Skeletal muscle satellite cell (primary cell): ENCODE results near the gene MAIP1.

Source experiments
- H3K27me3 ChIP-seq: 2 replicates; pipeline ENCODE4 v1.7.0; 2013; ENCODE audit warnings: low read length; ENCODE audit not compliant: control insufficient read depth, insufficient read depth
- H3K36me3 ChIP-seq: 2 replicates; pipeline ENCODE4 v1.7.0; 2013; ENCODE audit warnings: mild to moderate bottlenecking, control low read depth, low read length; ENCODE audit not compliant: insufficient read depth
- H3K4me1 ChIP-seq: 2 replicates; pipeline ENCODE4 v1.7.0; 2013; ENCODE audit warnings: low read length; ENCODE audit not compliant: control insufficient read depth, insufficient read depth
- H3K4me2 ChIP-seq: 2 replicates; pipeline ENCODE4 v1.7.0; 2013; ENCODE audit warnings: mild to moderate bottlenecking, low read length
- H3K4me3 ChIP-seq: 2 replicates; pipeline ENCODE4 v1.7.0; 2013; ENCODE audit warnings: low read length
- H3K9ac ChIP-seq: 2 replicates; pipeline ENCODE4 v1.7.0; 2013; ENCODE audit warnings: mild to moderate bottlenecking, low read depth, low read length, moderate library complexity
- H3K9me3 ChIP-seq: replicated peaks from 2 replicates; pipeline ENCODE4 v1.7.0; 2013; ENCODE audit warnings: mild to moderate bottlenecking, control low read depth, low read length

MAIP1 gene

GRCh38 chr2:199926806-199927205 is 28.6 kb upstream of the MAIP1 start:
- no peak overlapping the region for H3K9ac ChIP-seq
- no peak overlapping the region for H3K4me2 ChIP-seq
- H3K36me3 ChIP-seq: peaks cover 16% of the 10 kb centered on the region
- no peak overlapping the region for H3K4me3 ChIP-seq
- H3K4me1 ChIP-seq: peaks cover 12% of the 10 kb centered on the region
- no peaks in the 10 kb centered on the region for H3K9me3 ChIP-seq
- no peaks in the 10 kb centered on the region for H3K27me3 ChIP-seq

- H3K9me3 ChIP-seq: no peaks in the 10 kb centered on the region
These were observed 27.2 kb upstream of the MAIP1 start for GRCh38 chr2:199928226-199928625.

GRCh38 chr2:199928626-199929025 is 26.8 kb upstream of the MAIP1 start:
- no peak overlapping the region for H3K4me2 ChIP-seq
- peaks cover 12% of the 10 kb centered on the region for H3K4me1 ChIP-seq
- peaks cover 30% of the 10 kb centered on the region for H3K36me3 ChIP-seq
- no peaks in the 10 kb centered on the region for H3K27me3 ChIP-seq
- no peak overlapping the region for H3K9ac ChIP-seq
- H3K9me3 ChIP-seq: no peaks in the 10 kb centered on the region
- no peak overlapping the region for H3K4me3 ChIP-seq

More at GRCh38 chr2:199928226-199928625, 27.2 kb upstream of the MAIP1 start:
- peaks cover 12% of the 10 kb centered on the region for H3K4me1 ChIP-seq
- H3K9ac ChIP-seq: no peak overlapping the region
- H3K27me3 ChIP-seq: no peaks in the 10 kb centered on the region
- H3K4me3 ChIP-seq: no peak overlapping the region
- peaks cover 30% of the 10 kb centered on the region for H3K36me3 ChIP-seq
- no peak overlapping the region for H3K4me2 ChIP-seq

GRCh38 chr2:199929262-199929661 is 26.1 kb upstream of the MAIP1 start:
- H3K4me1 ChIP-seq: peaks cover 12% of the 10 kb centered on the region
- peaks cover 30% of the 10 kb centered on the region for H3K36me3 ChIP-seq
- H3K9ac ChIP-seq: no peak overlapping the region

GRCh38 chr2:199932312-199932855 is 23.0 kb upstream of the MAIP1 start:
- H3K9me3 ChIP-seq: no peaks in the 10 kb centered on the region
- H3K36me3 ChIP-seq: peaks cover 25% of the 10 kb centered on the region
- H3K4me3 ChIP-seq: no peak overlapping the region
- H3K27me3 ChIP-seq: no peaks in the 10 kb centered on the region
- no peak overlapping the region for H3K4me2 ChIP-seq
- no peaks in the 10 kb centered on the region for H3K4me1 ChIP-seq
- H3K9ac ChIP-seq: no peak overlapping the region

More at GRCh38 chr2:199929262-199929661, 26.1 kb upstream of the MAIP1 start:
- Histone ChIP-seq H3K4me3 (no peak overlapping the region), H3K27me3 (no peaks in the 10 kb centered on the region), H3K4me2 (no peak overlapping the region), H3K9me3 (no peaks in the 10 kb centered on the region)

GRCh38 chr2:199933466-199933865 is 21.9 kb upstream of the MAIP1 start:
- Histone ChIP-seq H3K4me2 (no peak overlapping the region), H3K36me3 (peaks cover 31% of the 10 kb centered on the region), H3K27me3 (no peaks in the 10 kb centered on the region), H3K4me1 (no peaks in the 10 kb centered on the region), H3K9ac (no peak overlapping the region), H3K9me3 (no peaks in the 10 kb centered on the region), H3K4me3 (no peak overlapping the region)

- H3K9me3 ChIP-seq: no peaks in the 10 kb centered on the region
- peaks cover 37% of the 10 kb centered on the region for H3K36me3 ChIP-seq
These were observed 18.8 kb upstream of the MAIP1 start for GRCh38 chr2:199936554-199936953.

GRCh38 chr2:199940373-199940772 is 15.0 kb upstream of the MAIP1 start:
- Histone ChIP-seq H3K4me2 (no peak overlapping the region), H3K36me3 (peaks cover 46% of the 10 kb centered on the region), H3K9me3 (no peaks in the 10 kb centered on the region), H3K27me3 (no peaks in the 10 kb centered on the region), H3K4me3 (no peak overlapping the region), H3K4me1 (no peaks in the 10 kb centered on the region), H3K9ac (no peak overlapping the region)

More at GRCh38 chr2:199936554-199936953, 18.8 kb upstream of the MAIP1 start:
- no peak overlapping the region for H3K9ac ChIP-seq
- no peaks in the 10 kb centered on the region for H3K27me3 ChIP-seq
- H3K4me1 ChIP-seq: no peaks in the 10 kb centered on the region
- H3K4me3 ChIP-seq: no peak overlapping the region
- H3K4me2 ChIP-seq: no peak overlapping the region

GRCh38 chr2:199943373-199943772 is 12.0 kb upstream of the MAIP1 start:
- H3K4me3 ChIP-seq: no peak overlapping the region
- peaks cover 51% of the 10 kb centered on the region for H3K36me3 ChIP-seq
- H3K27me3 ChIP-seq: no peaks in the 10 kb centered on the region
- no peak overlapping the region for H3K4me2 ChIP-seq
- no peak overlapping the region for H3K9ac ChIP-seq
- no peaks in the 10 kb centered on the region for H3K9me3 ChIP-seq
- H3K4me1 ChIP-seq: peaks cover 6% of the 10 kb centered on the region

- Histone ChIP-seq H3K9me3 (no peaks in the 10 kb centered on the region), H3K36me3 (peaks cover 50% of the 10 kb centered on the region), H3K4me2 (no peak overlapping the region), H3K27me3 (no peaks in the 10 kb centered on the region), H3K4me3 (no peak overlapping the region), H3K4me1 (peaks cover 6% of the 10 kb centered on the region), H3K9ac (no peak overlapping the region)
These were observed 9.2 kb upstream of the MAIP1 start for GRCh38 chr2:199946196-199946595.

GRCh38 chr2:199946836-199947235 is 8.5 kb upstream of the MAIP1 start:
- H3K9ac ChIP-seq: no peak overlapping the region
- no peak overlapping the region for H3K4me2 ChIP-seq
- peaks cover 6% of the 10 kb centered on the region for H3K4me1 ChIP-seq
- no peak overlapping the region for H3K4me3 ChIP-seq
- H3K9me3 ChIP-seq: no peaks in the 10 kb centered on the region
- peaks cover 46% of the 10 kb centered on the region for H3K36me3 ChIP-seq
- H3K27me3 ChIP-seq: no peaks in the 10 kb centered on the region

- Histone ChIP-seq H3K36me3 (peaks cover 23% of the 10 kb centered on the region), H3K9ac (no peak overlapping the region), H3K27me3 (no peaks in the 10 kb centered on the region), H3K4me3 (no peak overlapping the region), H3K4me1 (peaks cover 13% of the 10 kb centered on the region), H3K4me2 (no peak overlapping the region), H3K9me3 (no peaks in the 10 kb centered on the region)
These were observed 5.0 kb upstream of the MAIP1 start for GRCh38 chr2:199950396-199950795.
